ENCODE measurements around the gene GALE.

GRCh38 chr1:23793861-23794731, 6.5 kb downstream of the GALE start:
- no peak for TF ChIP-seq POLR2A (IDR thresholded peaks at IDR 0.05)
- TF ChIP-seq, protein P1, sequence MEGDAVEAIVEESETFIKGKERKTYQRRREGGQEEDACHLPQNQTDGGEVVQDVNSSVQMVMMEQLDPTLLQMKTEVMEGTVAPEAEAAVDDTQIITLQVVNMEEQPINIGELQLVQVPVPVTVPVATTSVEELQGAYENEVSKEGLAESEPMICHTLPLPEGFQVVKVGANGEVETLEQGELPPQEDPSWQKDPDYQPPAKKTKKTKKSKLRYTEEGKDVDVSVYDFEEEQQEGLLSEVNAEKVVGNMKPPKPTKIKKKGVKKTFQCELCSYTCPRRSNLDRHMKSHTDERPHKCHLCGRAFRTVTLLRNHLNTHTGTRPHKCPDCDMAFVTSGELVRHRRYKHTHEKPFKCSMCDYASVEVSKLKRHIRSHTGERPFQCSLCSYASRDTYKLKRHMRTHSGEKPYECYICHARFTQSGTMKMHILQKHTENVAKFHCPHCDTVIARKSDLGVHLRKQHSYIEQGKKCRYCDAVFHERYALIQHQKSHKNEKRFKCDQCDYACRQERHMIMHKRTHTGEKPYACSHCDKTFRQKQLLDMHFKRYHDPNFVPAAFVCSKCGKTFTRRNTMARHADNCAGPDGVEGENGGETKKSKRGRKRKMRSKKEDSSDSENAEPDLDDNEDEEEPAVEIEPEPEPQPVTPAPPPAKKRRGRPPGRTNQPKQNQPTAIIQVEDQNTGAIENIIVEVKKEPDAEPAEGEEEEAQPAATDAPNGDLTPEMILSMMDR (IDR thresholded peaks at IDR 0.05) = no peak
